Upper lobe of left lung (tissue), 6 donors: ENCODE results near the gene PLIN1. TPM values are rescaled to one million over a fixed set of nuclear protein-coding genes. Genes with fewer than 3 reads are reported as not detected.
"Not testable (repeated sequence)": the region's sequence is repeated elsewhere in the genome, so short reads cannot be mapped to it uniquely, and the experiment has no call there.

Experiments
- ATAC-seq, 2 donors: fragments of 200-7000 bp; cut with Tn5 transposase; one replicate each; pipeline ENCODE4 v1.9.1; 2022; ENCODE audit warnings: mild to moderate bottlenecking in 2 of 2, moderate library complexity in 2 of 2; ENCODE audit not compliant: low FRiP score in 2 of 2
- DNase-seq, 2 donors: peaks; one replicate each; pipeline ENCODE4 v3.0.0-alpha.2; 2019 to 2020
- H3K27ac ChIP-seq, 4 donors: fragments of 200-600 bp; sonication (generic); one replicate each; pipeline ENCODE4 v1.5.1; 2016 to 2019
- H3K27me3 ChIP-seq, 4 donors: fragments of 200-600 bp; sonication (generic); one replicate each; pipeline ENCODE4 v1.5.1; 2017 to 2019
- H3K36me3 ChIP-seq, 4 donors: fragments of 200-600 bp; sonication (generic); one replicate each; pipeline ENCODE4 v1.5.1; 2016 to 2019
- H3K4me1 ChIP-seq, 4 donors: fragments of 200-600 bp; sonication (generic); one replicate each; pipeline ENCODE4 v1.5.1; 2018 to 2019
- H3K4me3 ChIP-seq, 4 donors: fragments of 200-600 bp; sonication (generic); one replicate each; pipeline ENCODE4 v1.5.1; 2017 to 2019; ENCODE audit warnings: mild to moderate bottlenecking in 2 of 4, moderate library complexity in 1 of 4
- H3K9me3 ChIP-seq, 4 donors: fragments of 200-600 bp; sonication (generic); one replicate each; pipeline ENCODE4 v1.5.1; 2018 to 2019
- EP300 ChIP-seq, 4 donors: sonication (generic); formaldehyde crosslinking; IDR thresholded peaks; one replicate each; pipeline ENCODE4 v1.5.1; 2017; ENCODE audit warnings: antibody characterized with exemption in 4 of 4, control low read depth in 2 of 4
- POLR2A ChIP-seq, 4 donors: fragments of 450-650 bp; IDR thresholded peaks; one replicate each; pipeline ENCODE4 v1.5.1; 2016 to 2017; ENCODE audit warnings: antibody characterized with exemption in 4 of 4, mild to moderate bottlenecking in 2 of 4
- POLR2AphosphoS5 ChIP-seq, 2 donors: sonication (generic); formaldehyde crosslinking; IDR thresholded peaks; one replicate each; pipeline ENCODE4 v1.5.1; 2017; ENCODE audit warnings: antibody characterized with exemption in 2 of 2
- WGBS, 2 donors: methylation state at CpG; one replicate each; pipeline ENCODE4 v1.1.5; 2017 to 2018; 5-methylcytosine and 5-hydroxymethylcytosine counted together
- total RNA-seq, 6 donors: library from RNA; depleted of rRNA in 4 of 6; stranded (reverse); fragments of >200 nt in 4 of 6; gene quantifications; one replicate each; pipeline versions ENCODE4 v1.1.0 to v1.2.1, GENCODE V29; 2016 to 2021
- TF ChIP-seq, protein P1 (sequence below), 6 experiments: fragments of 450-650 bp in 4 of 6; fragments of 200-600 bp in 2 of 6; sonication (generic) in 2 of 6; IDR thresholded peaks; one replicate each; pipeline ENCODE4 v1.5.1; 2016 to 2019; ENCODE audit warnings: antibody characterized with exemption in 6 of 6
- donor health status: DM: no; HTN: no; CAD: no; lungs with moderate emphysema.
- donor health status: DM: no; HTN: yes; CAD: no; lungs with severe emphysema.

PLIN1 gene
- total RNA-seq, 6 donors from 2014 or later = 0.29 to 3.8 (median 1.1) TPM; not detected in 1

DNA sequence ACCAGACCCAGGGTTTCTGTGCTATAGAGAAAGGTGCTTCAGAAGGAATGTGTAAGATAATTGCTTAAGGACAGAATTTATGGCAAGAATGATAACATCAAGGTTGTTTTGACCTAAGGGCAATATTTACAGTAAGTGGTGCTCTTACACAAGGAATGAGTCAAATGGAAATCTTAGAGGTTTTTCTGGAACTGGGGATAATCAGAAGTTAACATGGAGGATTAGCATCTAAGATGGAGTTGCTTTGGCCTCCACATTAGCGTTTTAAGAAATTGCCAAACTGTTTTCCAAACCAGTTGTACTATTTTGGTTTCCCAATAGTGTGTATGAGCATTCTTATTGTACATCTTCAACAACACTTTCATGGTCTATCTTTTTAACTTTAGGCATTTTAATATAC lies 14.5 kb upstream of the PLIN1 start:
- ATAC-seq (no peak), DNase-seq (no peak)
- H3K36me3 ChIP-seq = no peaks in the 10 kb centered on the region
- no peaks in the 10 kb centered on the region for H3K9me3 ChIP-seq
- TF ChIP-seq POLR2AphosphoS5 (IDR thresholded peaks at IDR 0.05) (no peak), EP300 (IDR thresholded peaks at IDR 0.05) (no peak), POLR2A (IDR thresholded peaks at IDR 0.05) (no peak)
- TF ChIP-seq, protein P1, sequence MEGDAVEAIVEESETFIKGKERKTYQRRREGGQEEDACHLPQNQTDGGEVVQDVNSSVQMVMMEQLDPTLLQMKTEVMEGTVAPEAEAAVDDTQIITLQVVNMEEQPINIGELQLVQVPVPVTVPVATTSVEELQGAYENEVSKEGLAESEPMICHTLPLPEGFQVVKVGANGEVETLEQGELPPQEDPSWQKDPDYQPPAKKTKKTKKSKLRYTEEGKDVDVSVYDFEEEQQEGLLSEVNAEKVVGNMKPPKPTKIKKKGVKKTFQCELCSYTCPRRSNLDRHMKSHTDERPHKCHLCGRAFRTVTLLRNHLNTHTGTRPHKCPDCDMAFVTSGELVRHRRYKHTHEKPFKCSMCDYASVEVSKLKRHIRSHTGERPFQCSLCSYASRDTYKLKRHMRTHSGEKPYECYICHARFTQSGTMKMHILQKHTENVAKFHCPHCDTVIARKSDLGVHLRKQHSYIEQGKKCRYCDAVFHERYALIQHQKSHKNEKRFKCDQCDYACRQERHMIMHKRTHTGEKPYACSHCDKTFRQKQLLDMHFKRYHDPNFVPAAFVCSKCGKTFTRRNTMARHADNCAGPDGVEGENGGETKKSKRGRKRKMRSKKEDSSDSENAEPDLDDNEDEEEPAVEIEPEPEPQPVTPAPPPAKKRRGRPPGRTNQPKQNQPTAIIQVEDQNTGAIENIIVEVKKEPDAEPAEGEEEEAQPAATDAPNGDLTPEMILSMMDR (IDR thresholded peaks at IDR 0.05) = no peak
- 79 to 83% methylated on average over 1 of the region's 1 CpG for WGBS, 2 donors
- no peak overlapping the region for H3K27ac ChIP-seq
- H3K27me3 ChIP-seq = no peaks in the 10 kb centered on the region
- peaks cover 3 to 23% (median 12%) of the 10 kb centered on the region in 4 donors for H3K4me1 ChIP-seq
- no peak overlapping the region for H3K4me3 ChIP-seq

DNA sequence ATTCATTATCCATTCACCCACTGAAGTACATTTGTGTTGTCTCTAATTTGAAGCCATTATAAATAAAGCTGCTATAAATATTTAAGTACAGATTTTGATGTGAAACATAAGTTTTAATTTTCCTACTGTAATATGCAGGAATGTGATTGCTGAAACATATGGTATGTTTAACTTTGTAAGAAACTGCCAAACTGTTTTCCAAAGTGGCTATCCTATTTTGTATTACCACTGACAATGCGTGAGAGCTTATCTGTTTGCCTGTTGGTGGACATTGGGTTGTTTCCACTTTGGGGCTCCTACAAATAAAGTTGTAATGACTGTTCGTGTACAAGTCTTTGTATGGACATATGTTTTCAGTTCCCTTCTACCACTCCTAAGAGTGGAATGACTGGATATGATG lies 13.9 kb upstream of the PLIN1 start:
- peaks cover 3 to 23% (median 12%) of the 10 kb centered on the region in 4 donors for H3K4me1 ChIP-seq
- H3K27ac ChIP-seq = no peak overlapping the region
- TF ChIP-seq POLR2A (IDR thresholded peaks at IDR 0.05) (no peak), POLR2AphosphoS5 (IDR thresholded peaks at IDR 0.05) (no peak), EP300 (IDR thresholded peaks at IDR 0.05) (no peak)
- TF ChIP-seq, protein P1 (IDR thresholded peaks at IDR 0.05) = no peak
- ATAC-seq = no peak
- H3K4me3 ChIP-seq = no peak overlapping the region
- WGBS, 2 donors = 71 to 80% methylated on average over 2 of the region's 2 CpGs
- no peaks in the 10 kb centered on the region for H3K9me3 ChIP-seq
- no peak for DNase-seq
- H3K27me3 ChIP-seq = no peaks in the 10 kb centered on the region
- no peaks in the 10 kb centered on the region for H3K36me3 ChIP-seq

GRCh38 chr15:89690276-89691218 lies 11.4 kb upstream of the PLIN1 start, which contains the start of the genes PEX11A and WDR93:
TSS of gene PEX11A (minus strand) at chr15:89690754. CDS start at chr15:89690632, 122 bp downstream.
TSS of gene WDR93 (plus strand) at chr15:89690811. CDS start at chr15:89701747, 10,936 bp downstream.
- ATAC-seq = peak; percentile 94 to 96
- peaks cover 3 to 23% (median 12%) of the 10 kb centered on the region in 4 donors for H3K4me1 ChIP-seq
- peak; percentile 91 to 94 for DNase-seq
- H3K27me3 ChIP-seq = no peaks in the 10 kb centered on the region
- H3K4me3 ChIP-seq = peak within 1 kb of the TSS; percentile 49 to 80 (median 64)
- H3K36me3 ChIP-seq = peaks cover 0 to 7% (median 0%) of the 10 kb centered on the region in 4 donors
- TF ChIP-seq EP300 (IDR thresholded peaks at IDR 0.05) (no peak), POLR2A (IDR thresholded peaks at IDR 0.05) (peak in 2 of 4 donors; percentile 38 to 64), POLR2AphosphoS5 (IDR thresholded peaks at IDR 0.05) (peak in 1 of 2 donors; percentile 65)
- WGBS, 2 donors = 3 to 5% methylated on average over 20 to 49 of the region's 60 CpGs
- H3K27ac ChIP-seq = peak within 1 kb of the TSS; percentile 43 to 75 (median 58)
- no peaks in the 10 kb centered on the region for H3K9me3 ChIP-seq

- H3K9me3 ChIP-seq, H3K36me3 ChIP-seq, H3K27me3 ChIP-seq, DNase-seq, ATAC-seq: not testable (repeated sequence)
- peaks cover 3 to 23% (median 12%) of the 10 kb centered on the region in 4 donors for H3K4me1 ChIP-seq
- 51 to 66% methylated on average over 15 of the region's 15 CpGs for WGBS, 2 donors
- H3K4me3 ChIP-seq = peak overlapping the region; percentile 49 to 80 (median 64)
- H3K27ac ChIP-seq = peak overlapping the region; percentile 43 to 75 (median 58)
Measured at GRCh38 chr15:89689930-89690275, 10.7 kb upstream of the PLIN1 start.

GRCh38 chr15:89686522-89686921 lies 7.4 kb upstream of the PLIN1 start:
- no peaks in the 10 kb centered on the region for H3K27me3 ChIP-seq
- no peak for ATAC-seq
- no peak overlapping the region for H3K4me3 ChIP-seq
- H3K36me3 ChIP-seq = peaks cover 0 to 21% (median 0%) of the 10 kb centered on the region in 4 donors
- TF ChIP-seq, protein P1 (IDR thresholded peaks at IDR 0.05) = no peak
- no peak for TF ChIP-seq POLR2A (IDR thresholded peaks at IDR 0.05)
- TF ChIP-seq POLR2AphosphoS5 (IDR thresholded peaks at IDR 0.05) = no peak
- TF ChIP-seq EP300 (IDR thresholded peaks at IDR 0.05) = no peak
- peaks cover 3 to 23% (median 12%) of the 10 kb centered on the region in 4 donors for H3K4me1 ChIP-seq
- DNase-seq = no peak
- H3K27ac ChIP-seq = no peak overlapping the region
- no peaks in the 10 kb centered on the region for H3K9me3 ChIP-seq
